ENCODE measurements around the gene ADH4. TPM values are rescaled to one million over a fixed set of nuclear protein-coding genes. Genes with fewer than 3 reads are reported as not detected.

Gene ADH4
- total and polyA plus RNA-seq, 2 donors (not counting 3 experiments of a cell fraction or from before 2014, with no cell fraction given), result not detected

DNA sequence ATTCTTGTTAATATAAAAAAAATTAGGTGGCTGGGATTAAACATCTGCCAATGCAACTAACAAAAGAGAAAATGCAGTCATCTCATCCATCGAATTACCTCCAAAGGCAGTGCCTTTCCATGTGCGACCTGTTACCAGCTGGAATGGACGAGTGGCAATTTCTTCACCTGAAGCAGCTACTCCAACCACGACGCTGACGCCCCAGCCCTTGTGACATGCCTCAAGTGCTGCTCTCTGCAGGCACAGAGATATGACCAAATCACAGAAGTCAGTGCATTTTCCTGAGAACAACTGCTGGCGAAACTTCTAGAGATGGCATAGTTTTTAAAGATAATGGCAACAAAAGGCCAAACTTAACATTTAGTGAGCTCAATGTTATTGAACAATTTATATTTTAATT lies 69.3 kb downstream of the ADH4 start:
- no peak overlapping the region for H2AFZ ChIP-seq (ENCODE audit: low read depth, low read length)
- H3K36me3 ChIP-seq (ENCODE audit: control insufficient read depth in 2 of 2, extremely low read depth in 1 of 2, insufficient read depth in 2 of 2, low read length in 2 of 2), result peaks cover 8 to 12% of the 10 kb centered on the region in 2 experiments
- CTCF ChIA-PET, result interaction anchor here (1.6 kb wide), 1 partner anchor 19 kb away, joined by 5 read pairs; no protein-coding TSS in a partner anchor
- FAIRE-seq, result no peak
- no peaks in the 10 kb centered on the region for H3K9me3 ChIP-seq (replicated peaks; ENCODE audit: control insufficient read depth, insufficient read depth, low read length)
- H3K27ac ChIP-seq (ENCODE audit: insufficient read depth, low read depth, low read length), result no peak overlapping the region
- H3K79me2 ChIP-seq (ENCODE audit: control insufficient read depth, insufficient read depth, low read length), result no peaks in the 10 kb centered on the region
- no peak overlapping the region for H3K9ac ChIP-seq (replicated peaks; ENCODE audit: extremely low read depth, insufficient read depth, low read length)
- H3K9me1 ChIP-seq (replicated peaks; ENCODE audit: control insufficient read depth, extremely low read depth, insufficient read depth, low read length), result no peaks in the 10 kb centered on the region
- no peaks in the 10 kb centered on the region for H3K27me3 ChIP-seq (ENCODE audit: control insufficient read depth in 2 of 2, insufficient read depth in 2 of 2, low read length in 2 of 2)
- TF ChIP-seq CTCF (IDR thresholded peaks at IDR 0.05; ENCODE audit: extremely low read depth in 1 of 2, insufficient read depth in 1 of 2, low read depth in 1 of 2, low read length in 2 of 2), result no peak
- no peak for TF ChIP-seq POLR2A (IDR thresholded peaks at IDR 0.05; ENCODE audit: low read depth, low read length)
- no peak for TF ChIP-seq JUN (IDR thresholded peaks at IDR 0.05; ENCODE audit: borderline replicate concordance, insufficient read depth, insufficient read length, low read depth)
- no peak for TF ChIP-seq GATA2 (IDR thresholded peaks at IDR 0.05; ENCODE audit: insufficient read depth, insufficient read length, low read depth, low read length)
- TF ChIP-seq FOS (IDR thresholded peaks at IDR 0.05; ENCODE audit: borderline replicate concordance, insufficient read depth, low read length), result no peak
- TF ChIP-seq, protein P1, sequence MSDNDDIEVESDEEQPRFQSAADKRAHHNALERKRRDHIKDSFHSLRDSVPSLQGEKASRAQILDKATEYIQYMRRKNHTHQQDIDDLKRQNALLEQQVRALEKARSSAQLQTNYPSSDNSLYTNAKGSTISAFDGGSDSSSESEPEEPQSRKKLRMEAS (IDR thresholded peaks at IDR 0.05; ENCODE audit: insufficient read depth, insufficient read length), result no peak
- no peak for TF ChIP-seq EZH2 (IDR thresholded peaks at IDR 0.05; ENCODE audit: borderline replicate concordance, low read depth, low read length, severe bottlenecking)
- TF ChIP-seq MYC (IDR thresholded peaks at IDR 0.05; ENCODE audit: low read depth, low read length), result no peak
- TF ChIP-seq POLR2AphosphoS5 (IDR thresholded peaks at IDR 0.05; ENCODE audit: insufficient read depth, low read depth, low read length), result no peak
- H3K4me3 ChIP-seq (replicated peaks in 1 of 3; ENCODE audit: insufficient read depth in 1 of 3, low read depth in 1 of 3, low read length in 3 of 3), result no peak overlapping the region
- H3K4me1 ChIP-seq (ENCODE audit: control insufficient read depth, extremely low read depth, insufficient read depth, low read length), result no peaks in the 10 kb centered on the region
- BruUV-seq (replicated peaks), result no TSS peak
- dilution Hi-C loops (cut with MboI; ENCODE audit: extremely low pct_ligation_motif_present, low sequenced_read_pairs) (no loop called here), intact Hi-C loops (cut with micrococcal nuclease) (no loop called here)
- POLR2A ChIA-PET, result no interaction called here
- no peak for DNase-seq (ENCODE audit: low read depth, low spot score)
- no peaks in the 10 kb centered on the region for H4K20me1 ChIP-seq (replicated peaks; ENCODE audit: control insufficient read depth, extremely low read depth, insufficient read depth, low read length)
- no peak overlapping the region for H3K4me2 ChIP-seq (ENCODE audit: insufficient read depth, low read length)

Other genes starting within 250 kb of the ADH4 start
- 103 and 107 TPM in 2 replicates for gene EIF4E, start 215.2 kb downstream of the ADH4 start, total RNA-seq
- 22.1 and 40.3 TPM in 2 replicates for gene EIF4E, start 215.2 kb downstream of the ADH4 start, polyA plus RNA-seq
- 38.8 and 39.8 TPM in 2 replicates for gene METAP1, start 148.6 kb downstream of the ADH4 start, total RNA-seq
- 17.8 and 26.4 TPM in 2 replicates for gene METAP1, start 148.6 kb downstream of the ADH4 start, polyA plus RNA-seq
- 101 and 103 TPM in 2 replicates for gene ADH5, start 55.5 kb downstream of the ADH4 start, total RNA-seq
- gene ADH5, start 55.5 kb downstream of the ADH4 start, polyA plus RNA-seq, result 53.4 and 89.2 TPM in 2 replicates
- gene ADH6, start 74.9 kb upstream of the ADH4 start, total RNA-seq, result not detected in 2 replicates
- not detected in 2 replicates for gene ADH6, start 74.9 kb upstream of the ADH4 start, polyA plus RNA-seq
- gene ADH1A, start 146.7 kb upstream of the ADH4 start, total RNA-seq, result not detected in 2 replicates
- not detected in 2 replicates for gene ADH1A, start 146.7 kb upstream of the ADH4 start, polyA plus RNA-seq
- not detected in 2 replicates for gene ADH1B, start 177.1 kb upstream of the ADH4 start, total RNA-seq
- gene ADH1B, start 177.1 kb upstream of the ADH4 start, polyA plus RNA-seq, result not detected in 2 replicates
- not detected in 2 replicates for gene ADH1C, start 208.4 kb upstream of the ADH4 start, total RNA-seq
- gene ADH1C, start 208.4 kb upstream of the ADH4 start, polyA plus RNA-seq, result not detected in 2 replicates